ENCODE results near the gene GSTO2. TPM values are rescaled to one million over a fixed set of nuclear protein-coding genes. Genes with fewer than 3 reads are reported as not detected.

Gene GSTO2
- total RNA-seq, 1 donor from 2014 or later = 0.80 TPM

DNA sequence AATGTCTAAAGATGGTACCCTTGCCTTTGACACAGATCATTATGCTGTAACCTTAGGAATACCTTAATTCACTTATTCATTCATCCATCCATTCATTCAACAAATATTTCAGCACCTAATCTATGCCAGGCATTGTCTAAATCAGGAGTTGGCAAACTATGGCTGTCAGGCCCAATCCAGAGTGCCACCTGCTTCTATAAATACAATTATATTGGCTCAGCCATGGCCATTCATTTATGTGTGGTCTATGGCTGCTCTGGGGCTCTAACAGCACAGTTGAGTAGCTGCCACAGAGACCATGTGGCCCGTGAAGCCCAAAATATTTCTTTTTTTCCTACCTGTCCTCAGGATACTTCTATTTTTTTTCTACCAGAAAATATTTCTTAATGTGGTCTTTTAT is 75.2 kb downstream of the GSTO2 start:
- intact Hi-C loops (cut with micrococcal nuclease) = no loop called here
- Histone ChIP-seq H3K9me3 (replicated peaks) (no peaks in the 10 kb centered on the region), H3K4me3 (no peak overlapping the region), H3K36me3 (no peaks in the 10 kb centered on the region), H3K27ac (replicated peaks) (peak overlapping the region; percentile 73), H3K4me1 (peaks cover 45% of the 10 kb centered on the region), H3K27me3 (ENCODE audit: low read depth) (no peaks in the 10 kb centered on the region)
- DNase-seq = no peak
- TF ChIP-seq, protein P1, sequence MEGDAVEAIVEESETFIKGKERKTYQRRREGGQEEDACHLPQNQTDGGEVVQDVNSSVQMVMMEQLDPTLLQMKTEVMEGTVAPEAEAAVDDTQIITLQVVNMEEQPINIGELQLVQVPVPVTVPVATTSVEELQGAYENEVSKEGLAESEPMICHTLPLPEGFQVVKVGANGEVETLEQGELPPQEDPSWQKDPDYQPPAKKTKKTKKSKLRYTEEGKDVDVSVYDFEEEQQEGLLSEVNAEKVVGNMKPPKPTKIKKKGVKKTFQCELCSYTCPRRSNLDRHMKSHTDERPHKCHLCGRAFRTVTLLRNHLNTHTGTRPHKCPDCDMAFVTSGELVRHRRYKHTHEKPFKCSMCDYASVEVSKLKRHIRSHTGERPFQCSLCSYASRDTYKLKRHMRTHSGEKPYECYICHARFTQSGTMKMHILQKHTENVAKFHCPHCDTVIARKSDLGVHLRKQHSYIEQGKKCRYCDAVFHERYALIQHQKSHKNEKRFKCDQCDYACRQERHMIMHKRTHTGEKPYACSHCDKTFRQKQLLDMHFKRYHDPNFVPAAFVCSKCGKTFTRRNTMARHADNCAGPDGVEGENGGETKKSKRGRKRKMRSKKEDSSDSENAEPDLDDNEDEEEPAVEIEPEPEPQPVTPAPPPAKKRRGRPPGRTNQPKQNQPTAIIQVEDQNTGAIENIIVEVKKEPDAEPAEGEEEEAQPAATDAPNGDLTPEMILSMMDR (IDR thresholded peaks at IDR 0.05; ENCODE audit: borderline replicate concordance) = no peak

DNA sequence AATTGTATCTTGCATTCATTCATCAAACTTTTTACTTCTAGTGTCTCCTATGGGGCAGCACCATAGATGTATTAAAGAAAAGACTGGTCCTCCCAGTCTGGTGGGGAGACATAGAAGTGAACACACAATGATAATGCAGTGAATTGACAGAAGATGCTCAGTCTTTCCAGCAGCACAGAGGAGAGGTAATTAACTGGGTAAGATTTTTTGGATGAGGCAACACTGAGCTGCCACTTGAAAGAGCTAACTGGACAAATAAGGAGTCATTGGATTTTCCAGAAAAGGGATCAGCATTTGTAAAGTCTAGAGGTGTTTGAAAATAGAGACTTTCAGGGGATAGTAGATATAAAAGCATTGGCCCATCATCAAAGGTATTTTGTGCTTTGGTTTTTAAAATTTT is 76.5 kb downstream of the GSTO2 start:
- H3K4me1 ChIP-seq = peaks cover 44% of the 10 kb centered on the region
- H3K27me3 ChIP-seq (ENCODE audit: low read depth) = no peaks in the 10 kb centered on the region
- no peaks in the 10 kb centered on the region for H3K36me3 ChIP-seq
- intact Hi-C loops (cut with micrococcal nuclease) = no loop called here
- no peaks in the 10 kb centered on the region for H3K9me3 ChIP-seq (replicated peaks)
- DNase-seq = no peak
- no peak overlapping the region for H3K27ac ChIP-seq (replicated peaks)
- H3K4me3 ChIP-seq = no peak overlapping the region
- TF ChIP-seq, protein P1 (IDR thresholded peaks at IDR 0.05; ENCODE audit: borderline replicate concordance) = no peak

DNA sequence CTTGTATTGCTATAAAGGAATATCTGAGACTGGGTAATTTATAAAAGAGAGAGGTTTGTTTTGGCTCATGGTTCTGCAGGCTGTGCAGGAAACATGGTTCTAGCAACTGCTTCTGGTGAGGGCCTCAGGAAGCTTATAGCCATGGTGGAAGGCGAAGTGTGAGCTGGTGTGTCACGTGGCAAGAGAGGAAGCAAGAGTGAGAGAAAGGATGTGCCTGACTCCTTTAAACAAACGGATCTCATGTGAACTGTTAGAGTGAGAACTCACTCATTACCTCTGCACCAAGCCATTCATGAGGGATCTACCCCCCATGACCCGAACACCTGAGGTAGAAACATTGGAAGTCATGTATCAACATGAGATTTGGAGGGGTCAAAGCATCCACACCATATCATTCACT is 77.0 kb downstream of the GSTO2 start:
- intact Hi-C loops (cut with micrococcal nuclease) = no loop called here
- Histone ChIP-seq H3K36me3 (no peaks in the 10 kb centered on the region), H3K27me3 (ENCODE audit: low read depth) (no peaks in the 10 kb centered on the region), H3K27ac (replicated peaks) (no peak overlapping the region), H3K9me3 (replicated peaks) (no peaks in the 10 kb centered on the region), H3K4me3 (no peak overlapping the region), H3K4me1 (peaks cover 39% of the 10 kb centered on the region)
- no peak for DNase-seq
- TF ChIP-seq, protein P1 (IDR thresholded peaks at IDR 0.05; ENCODE audit: borderline replicate concordance) = no peak

DNA sequence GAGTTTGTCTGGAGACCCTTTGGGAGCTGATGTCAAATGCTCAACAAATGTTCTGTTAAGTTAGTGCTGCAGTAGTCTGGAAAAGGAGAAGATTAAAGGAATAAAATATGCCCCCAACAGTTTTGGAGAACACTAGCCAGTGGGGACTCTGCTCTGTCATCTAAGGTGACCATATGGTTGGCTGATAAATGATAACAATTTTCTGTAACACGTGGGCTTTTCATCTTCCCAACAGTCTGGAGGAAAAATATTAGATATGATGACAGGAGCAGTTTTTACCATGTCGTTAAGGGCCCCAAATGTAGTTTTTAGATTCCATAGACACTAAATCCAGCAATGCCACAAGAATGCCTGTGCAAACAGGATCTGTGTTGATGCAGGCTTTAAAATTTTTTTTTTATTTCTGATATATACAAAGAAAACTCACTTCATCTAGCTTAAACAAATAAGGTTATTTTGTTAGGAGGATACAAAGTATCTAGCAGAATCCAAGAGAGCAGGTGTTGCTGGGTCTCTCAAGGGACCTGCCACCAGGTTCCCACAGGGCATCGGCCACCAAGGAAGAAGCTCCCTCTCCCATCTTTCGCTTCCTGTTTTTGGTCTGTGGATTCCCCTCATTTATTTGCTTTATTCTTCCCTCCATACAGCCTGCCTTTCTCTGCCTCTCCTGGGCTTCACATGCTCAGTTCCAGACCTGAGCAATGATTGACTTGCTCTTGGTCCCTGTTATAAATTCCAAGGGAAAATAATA is 78.5 kb downstream of the GSTO2 start:
- Histone ChIP-seq H3K36me3 (no peaks in the 10 kb centered on the region), H3K27ac (replicated peaks) (no peak overlapping the region), H3K4me3 (no peak overlapping the region), H3K27me3 (ENCODE audit: low read depth) (no peaks in the 10 kb centered on the region), H3K9me3 (replicated peaks) (no peaks in the 10 kb centered on the region), H3K4me1 (peaks cover 36% of the 10 kb centered on the region)
- intact Hi-C loops (cut with micrococcal nuclease) = no loop called here
- DNase-seq = no peak
- TF ChIP-seq, protein P1 (IDR thresholded peaks at IDR 0.05; ENCODE audit: borderline replicate concordance) = no peak

DNA sequence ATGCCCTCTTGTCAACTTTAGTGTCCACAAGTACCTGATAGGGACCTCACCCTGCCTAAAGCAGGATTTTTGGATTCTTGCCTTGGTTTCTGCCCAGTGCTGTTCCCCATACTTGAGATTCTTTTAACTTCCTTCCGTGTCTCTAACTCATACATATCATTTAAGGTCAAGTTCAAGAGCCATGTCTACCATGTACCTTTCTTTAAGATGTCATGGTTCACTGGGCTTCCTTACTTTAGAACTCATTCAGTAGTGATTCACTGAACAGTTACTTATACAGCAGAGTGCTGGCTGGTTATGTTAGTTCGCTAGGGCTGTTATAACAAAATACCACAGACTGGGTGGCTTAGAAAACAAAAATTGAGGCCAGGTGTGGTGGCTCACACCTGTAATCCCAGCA is 79.6 kb downstream of the GSTO2 start:
- Histone ChIP-seq H3K27me3 (ENCODE audit: low read depth) (no peaks in the 10 kb centered on the region), H3K36me3 (no peaks in the 10 kb centered on the region), H3K4me3 (no peak overlapping the region), H3K4me1 (peaks cover 34% of the 10 kb centered on the region), H3K9me3 (replicated peaks) (no peaks in the 10 kb centered on the region), H3K27ac (replicated peaks) (no peak overlapping the region)
- intact Hi-C loops (cut with micrococcal nuclease) = no loop called here
- no peak for DNase-seq
- TF ChIP-seq, protein P1 (IDR thresholded peaks at IDR 0.05; ENCODE audit: borderline replicate concordance) = no peak

Measured in left ventricle myocardium inferior (tissue), 1 donor.